Activated CD4-positive, alpha-beta T cell treated with anti-CD3 and anti-CD28 coated beads, Interleukin-2, Interleukin-4, amounts not matched to agents 100 ng/mL and 50 ng/mL, durations not matched to agents 16 hours and 8 hours (primary cell): Measurements from ENCODE around the gene GGTLC2.
A peak's percentile ranks its signal among the peaks of the same experiment; 100 is the strongest.

Experiments
- DNase-seq: peaks from one replicate; pipeline ENCODE4 v3.0.0-alpha.2; 2020; ENCODE audit warnings: low spot score

The GGTLC2 gene

GRCh38 chr22:22691716-22692701, 47.6 kb downstream of the GGTLC2 start:
- DNase-seq: no peak

DNA sequence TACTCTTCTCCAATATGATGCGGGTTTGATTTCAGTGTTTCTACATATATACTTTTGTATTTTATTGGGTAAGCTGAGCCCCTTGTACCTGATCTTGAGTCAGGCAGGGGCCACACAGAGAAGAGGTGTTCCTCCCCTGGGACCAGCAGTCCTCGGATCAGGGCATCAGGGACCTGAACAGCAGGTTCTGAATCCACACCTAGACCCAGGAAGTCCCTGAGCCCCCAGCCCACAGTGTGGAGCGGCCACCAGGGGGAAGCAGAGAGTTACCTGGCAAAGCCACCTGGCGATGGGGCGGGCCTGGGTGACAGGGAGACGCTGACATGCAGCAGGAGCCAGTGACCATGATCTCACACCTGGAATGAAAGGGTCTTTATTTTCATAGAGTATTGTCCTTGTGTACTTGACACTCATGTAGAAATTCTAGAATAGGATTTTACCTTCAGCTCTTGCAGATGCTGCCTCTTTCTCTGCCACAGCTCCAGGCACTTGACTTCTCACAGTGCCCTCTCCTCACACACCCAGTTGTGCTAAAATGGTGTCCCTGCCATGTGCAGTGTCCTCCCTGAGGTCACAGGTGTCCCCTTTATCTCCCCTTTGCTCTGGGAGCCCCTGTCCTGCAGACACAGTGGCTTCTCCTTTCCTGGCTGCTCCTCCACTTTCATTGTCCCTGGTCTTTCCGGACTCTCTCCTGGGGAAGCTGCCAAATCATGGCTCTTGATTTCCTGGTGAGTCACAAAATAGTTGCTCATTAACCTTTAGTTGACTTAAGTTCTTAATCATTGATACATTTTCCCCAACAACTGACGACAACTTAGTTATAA, 48.5 kb downstream of the GGTLC2 start:
- peak; percentile 49 for DNase-seq

GRCh38 chr22:22693531-22693884, 49.1 kb downstream of the GGTLC2 start:
- no peak for DNase-seq

DNA sequence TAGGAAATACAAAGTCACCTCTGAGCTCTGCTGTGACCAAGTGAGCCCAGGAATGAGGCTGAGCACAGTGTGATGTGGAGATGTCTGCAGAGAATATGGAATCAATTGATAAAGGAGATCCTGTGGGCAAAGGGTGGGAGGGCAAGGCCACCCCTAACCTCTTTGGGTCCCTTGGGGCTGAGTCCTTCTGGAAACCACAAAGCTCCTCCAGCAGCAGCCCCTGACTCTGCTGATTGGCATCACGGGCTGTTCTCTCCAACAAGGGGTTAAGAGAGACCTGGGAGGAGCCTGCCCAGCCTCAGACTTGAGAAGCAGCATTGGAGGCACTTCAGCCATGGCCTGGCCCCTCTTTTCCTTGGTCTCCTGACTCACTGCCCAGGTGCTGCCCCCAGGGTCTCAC, 49.7 kb downstream of the GGTLC2 start:
- DNase-seq: no peak

GRCh38 chr22:22696104-22696503, 51.7 kb downstream of the GGTLC2 start:
- DNase-seq: no peak
